K562 (cell line): ENCODE data around the gene OSBPL10. TPM values are rescaled to one million over a fixed set of nuclear protein-coding genes. Genes with fewer than 3 reads are reported as not detected.

Source experiments
- ATAC-seq: fragments of 200-7000 bp; cut with Tn5 transposase; 3 replicates; pipeline ENCODE4 v1.9.1; 2020; ENCODE audit warnings: moderate library complexity
- BruUV-seq: library from RNA; stranded (reverse); fragments of 400-500 nt; replicated peaks from 2 replicates; lab custom pipeline; 2021; lab: Mats Ljungman, UMichigan
- CTCF ChIA-PET: fragments of 300-600 bp; formaldehyde crosslinking; extraction: SDS; loops from one replicate; lab custom pipeline; 2021; ENCODE audit warnings: low intra/inter-chr PET ratio; lab: Yijun Ruan, JAX
- POLR2A ChIA-PET: fragments of 300-600, 350-650 bp; sonication (Branson Sonifier 250); formaldehyde crosslinking; extraction: SDS; loops from one replicate; lab custom pipeline; 2021; ENCODE audit warnings: antibody characterized with exemption, inconsistent platforms; lab: Yijun Ruan, JAX
- DNase-seq, 4 experiments: peaks; one replicate each; pipeline versions ENCODE4 v3.0.0 to v3.0.0-alpha.2; 2011 to 2018; ENCODE audit warnings: low spot score in 3 of 4, mixed read lengths in 3 of 4; ENCODE audit errors: extremely low read depth in 1 of 4
- FAIRE-seq: peaks from 2 replicates; lab custom pipeline; 2011; peaks lifted over from hg19 to GRCh38; lab: Jason Lieb, UNC
- H2AFZ ChIP-seq: 2 replicates; pipeline ENCODE4 v1.6.0; 2011; ENCODE audit warnings: low read depth, low read length, control low read depth, inconsistent platforms
- H3K27ac ChIP-seq: fragments of 200-600 bp; 3 replicates; pipeline ENCODE4 v1.8.0; 2011; ENCODE audit warnings: low read depth, mild to moderate bottlenecking, control low read depth, inconsistent platforms, low read length, moderate library complexity, mixed read lengths; ENCODE audit errors: extremely low read depth
- H3K27me3 ChIP-seq, 2 experiments: fragments of 300-600 bp in 1 of 2; 2 replicates in 1 of 2; 3 replicates in 1 of 2; pipeline versions ENCODE4 v1.6.0 to v1.8.0; 2011; ENCODE audit warnings: inconsistent platforms in 2 of 2, low read length in 2 of 2, mild to moderate bottlenecking in 1 of 2, mixed read lengths in 1 of 2, moderate library complexity in 1 of 2; ENCODE audit not compliant: control insufficient read depth in 2 of 2, insufficient read depth in 2 of 2
- H3K36me3 ChIP-seq: fragments of 300-600 bp; 3 replicates; pipeline ENCODE4 v1.8.0; 2011; ENCODE audit warnings: mild to moderate bottlenecking, low read length, inconsistent platforms; ENCODE audit not compliant: control insufficient read depth, insufficient read depth
- H3K4me1 ChIP-seq, 2 experiments: fragments of 200-600 bp in 1 of 2; replicated peaks in 1 of 2; 2 replicates in 1 of 2; 3 replicates in 1 of 2; pipeline versions ENCODE4 v1.5.1 to v1.8.0; 2011; ENCODE audit warnings: inconsistent platforms in 2 of 2, low read length in 2 of 2, mild to moderate bottlenecking in 1 of 2, mixed read lengths in 1 of 2, moderate library complexity in 1 of 2; ENCODE audit not compliant: control insufficient read depth in 2 of 2, insufficient read depth in 2 of 2
- H3K4me2 ChIP-seq: 2 replicates; pipeline ENCODE4 v1.6.1; 2011; ENCODE audit warnings: low read length, control low read depth, inconsistent platforms, mixed read lengths; ENCODE audit not compliant: insufficient read depth
- H3K4me3 ChIP-seq: fragments of 200-600 bp; sonication (generic), shearing (Covaris generic); 2 replicates; pipeline ENCODE4 v1.5.1; 2016; ENCODE audit warnings: control low read depth, inconsistent platforms
- H3K79me2 ChIP-seq: fragments of 200-600 bp; 3 replicates; pipeline ENCODE4 v1.8.0; 2011; ENCODE audit warnings: low read length, inconsistent platforms; ENCODE audit not compliant: control insufficient read depth, insufficient read depth
- H3K9ac ChIP-seq, 2 experiments: 2 replicates each; pipeline versions ENCODE4 v1.6.0 to v1.6.1; 2011; ENCODE audit warnings: low read depth in 2 of 2, low read length in 2 of 2, control low read depth in 1 of 2, inconsistent platforms in 1 of 2, mild to moderate bottlenecking in 1 of 2, mixed read lengths in 1 of 2; ENCODE audit not compliant: insufficient read depth in 1 of 2
- H3K9me1 ChIP-seq: one replicate; pipeline ENCODE4 v1.6.0; 2011; ENCODE audit warnings: inconsistent platforms, mild to moderate bottlenecking, low read length, moderate library complexity; ENCODE audit not compliant: control insufficient read depth, insufficient read depth
- H3K9me3 ChIP-seq: replicated peaks from 2 replicates; pipeline ENCODE4 v1.5.1; 2011; ENCODE audit warnings: low read depth, low read length, inconsistent platforms; ENCODE audit not compliant: control insufficient read depth, insufficient read depth
- H4K20me1 ChIP-seq: replicated peaks from 2 replicates; pipeline ENCODE4 v1.6.1; 2011; ENCODE audit warnings: low read length, inconsistent platforms, mixed read lengths; ENCODE audit not compliant: control insufficient read depth, insufficient read depth
- CREM ChIP-seq: IDR thresholded peaks from 2 replicates; pipeline ENCODE4 v1.6.1; 2014; ENCODE audit warnings: antibody characterized with exemption, low read depth
- DMBX1 ChIP-seq: fragments of 250-450 bp; sonication (Bioruptor Pico); IDR thresholded peaks from 2 replicates; pipeline ENCODE4 v1.8.0; 2022; ENCODE audit warnings: inconsistent platforms, mild to moderate bottlenecking, moderate library complexity, borderline replicate concordance
- ETV6 ChIP-seq, 3 experiments: fragments of 150-350 bp in 1 of 3; sonication (generic) in 1 of 3; formaldehyde crosslinking in 1 of 3; IDR thresholded peaks; 2 replicates each; pipeline versions ENCODE4 v1.6.1 to v1.8.0; 2014 to 2022; ENCODE audit warnings: borderline replicate concordance in 2 of 3, low read depth in 2 of 3, antibody characterized with exemption in 1 of 3, low read length in 1 of 3, mild to moderate bottlenecking in 1 of 3, missing genetic modification reagents in 1 of 3
- HNRNPH1 ChIP-seq: fragments of 200-400 bp; formaldehyde crosslinking; optimal IDR thresholded peaks from 2 replicates; pipeline ENCODE3; 2017; ENCODE audit warnings: low read depth, mild to moderate bottlenecking, low read length, moderate library complexity
- HNRNPK ChIP-seq: fragments of 200-400 bp; formaldehyde crosslinking; IDR thresholded peaks from one replicate; pipeline ENCODE4 v1.6.1; 2018; ENCODE audit warnings: mild to moderate bottlenecking, low read depth, low read length; ENCODE audit not compliant: poor library complexity, severe bottlenecking
- POLR2A ChIP-seq: fragments of 450-650 bp; conservative IDR thresholded peaks from 2 replicates; pipeline ENCODE4 v1.6.1; 2016
- POLR2H ChIP-seq: IDR thresholded peaks from 2 replicates; pipeline ENCODE4 v1.6.1; 2016; ENCODE audit warnings: missing genetic modification characterization, low read depth, mild to moderate bottlenecking, control low read depth, missing compliant biosample characterization, moderate library complexity
- SMARCE1 ChIP-seq: fragments of 450-650 bp; IDR thresholded peaks from 2 replicates; pipeline ENCODE4 v1.7.1; 2016; ENCODE audit warnings: mild to moderate bottlenecking
- ZNF217 ChIP-seq: sonication (generic); formaldehyde crosslinking; IDR thresholded peaks from 2 replicates; pipeline ENCODE4 v1.8.0; 2022; ENCODE audit warnings: mild to moderate bottlenecking, missing genetic modification reagents
- WGBS: fragments of 100-300 bp; shearing (Covaris generic); methylation state at CpG from one replicate; pipeline ENCODE4 v1.1.6; 2016; ENCODE audit warnings: low coverage, mixed read lengths; ENCODE audit not compliant: insufficient coverage; ENCODE audit errors: missing lambda C conversion rate; 5-methylcytosine and 5-hydroxymethylcytosine counted together
- in situ Hi-C: fragments of 300-500 bp; cut with MboI; formaldehyde crosslinking; loops from 4 replicates; pipeline ENCODE4 v1.15.0; 2018; ENCODE audit warnings: inconsistent platforms, mixed read lengths
- intact Hi-C: fragments of 100-400 bp; cut with micrococcal nuclease; formaldehyde crosslinking; loops from 2 replicates; pipeline ENCODE4 v1.14.2; 2022
- polyA plus RNA-seq, 8 experiments: library from polyadenylated mRNA; depleted of rRNA in 4 of 8; stranded (reverse) in 5 of 8; unstranded in 3 of 8; fragments of >200 nt; fragmentation: Nextera tagmentation in 2 of 8; fragmentation: Illumina TruSeq in 1 of 8; extraction: Ambion mirVana in 2 of 8; extraction: Trizol in 1 of 8; gene quantifications; 2 replicates each; pipeline versions ENCODE4 v1.2.1 to v1.2.3, GENCODE V29; 2011 to 2014; ENCODE audit warnings: inconsistent platforms in 1 of 8, missing spikeins in 1 of 8
- total RNA-seq, 7 experiments: library from RNA; depleted of rRNA in 6 of 7; stranded (reverse); fragments of >200 nt in 6 of 7; fragmentation: Illumina TruSeq in 2 of 7; extraction: Trizol in 2 of 7; gene quantifications; 2 replicates each; pipeline versions ENCODE4 v1.2.1 to v1.2.3, GENCODE V29; 2011 to 2021; ENCODE audit warnings: low replicate concordance in 1 of 7
- TF ChIP-seq, protein P1 (sequence below): fragments of 450-650 bp; IDR thresholded peaks from 2 replicates; pipeline ENCODE4 v1.6.1; 2018; ENCODE audit not compliant: partially characterized antibody
- TF ChIP-seq, protein P2 (sequence below): fragments of 200-800 bp; sonication (Bioruptor generic); IDR thresholded peaks from 2 replicates; pipeline ENCODE4 v1.6.1; 2017; ENCODE audit warnings: missing genetic modification characterization, missing compliant biosample characterization

Gene OSBPL10
- total and polyA plus RNA-seq, 9 of the 15 experiments (the other 6 are each of a cell fraction or from before 2014, with no cell fraction given) = 0.03 to 0.19 (median 0.14) TPM; not detected in 2

DNA sequence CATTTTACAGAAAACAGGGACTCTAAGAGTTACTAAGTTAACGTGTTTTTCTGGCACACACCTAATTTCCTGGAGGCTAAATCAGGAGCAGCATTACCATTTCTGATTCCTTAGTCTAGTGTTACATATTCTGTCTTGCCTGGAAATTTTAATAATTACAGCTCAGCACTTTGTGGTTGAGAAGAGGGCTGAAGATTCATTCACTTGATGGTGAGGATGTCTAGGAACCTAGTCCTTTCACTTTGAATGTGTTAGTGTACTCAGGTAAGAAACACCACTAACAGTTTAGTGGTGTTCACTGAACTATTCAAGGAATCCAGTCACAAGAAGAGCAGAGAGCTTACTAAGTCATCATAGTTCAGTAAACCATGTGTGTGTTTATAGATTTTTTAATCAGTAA is 345.5 kb downstream of the OSBPL10 start:
- no peak for ATAC-seq
- H3K4me2 ChIP-seq = no peak overlapping the region
- no peak overlapping the region for H3K27ac ChIP-seq
- intact Hi-C loops = no loop called here
- no peaks in the 10 kb centered on the region for H3K4me1 ChIP-seq
- no peak overlapping the region for H3K4me3 ChIP-seq
- H4K20me1 ChIP-seq = no peaks in the 10 kb centered on the region
- no peak overlapping the region for H3K9ac ChIP-seq
- in situ Hi-C loops = no loop called here
- TF ChIP-seq SMARCE1 (no peak), HNRNPK (no peak), POLR2A (no peak)
- TF ChIP-seq, all 486 proteins: peak for 0
- Histone ChIP-seq H3K9me3 (no peaks in the 10 kb centered on the region), H3K79me2 (no peaks in the 10 kb centered on the region), H3K27me3 (no peaks in the 10 kb centered on the region), H3K9me1 (no peaks in the 10 kb centered on the region), H3K36me3 (peaks cover 54% of the 10 kb centered on the region), H2AFZ (no peak overlapping the region)
- no peak for DNase-seq
- ChIA-PET CTCF (no interaction called here), POLR2A (interaction anchor here (1.3 kb wide), 1 partner anchor 11 kb away, joined by 5 read pairs; no protein-coding TSS in a partner anchor)
- no TSS peak for BruUV-seq
- 88% methylated on average over 1 of the region's 1 CpG for WGBS
- no peak for FAIRE-seq

DNA sequence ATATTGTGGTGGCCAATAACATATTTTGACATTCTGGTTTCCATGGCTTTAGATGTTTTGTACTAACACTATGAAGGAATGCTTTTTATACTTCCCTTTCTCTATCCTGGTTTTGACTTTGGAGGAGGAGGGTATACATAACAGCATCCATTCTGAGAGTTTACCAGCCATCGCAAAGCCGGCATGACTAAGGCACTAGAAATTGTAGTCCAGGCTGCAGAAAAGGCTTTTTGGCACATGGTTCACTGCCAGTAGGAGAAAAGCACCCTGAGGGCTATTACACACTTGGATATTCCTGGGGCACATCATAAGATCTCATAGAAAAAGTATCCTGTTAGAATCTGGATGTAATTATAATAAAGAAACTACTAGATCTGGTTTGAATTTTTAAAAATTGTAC is 346.6 kb downstream of the OSBPL10 start:
- ChIA-PET CTCF (no interaction called here), POLR2A (no interaction called here)
- no peaks in the 10 kb centered on the region for H3K4me1 ChIP-seq
- H3K4me2 ChIP-seq = no peak overlapping the region
- H3K9me1 ChIP-seq = no peaks in the 10 kb centered on the region
- H3K27ac ChIP-seq = no peak overlapping the region
- H4K20me1 ChIP-seq = no peaks in the 10 kb centered on the region
- ATAC-seq (no peak), FAIRE-seq (no peak), DNase-seq (no peak)
- H2AFZ ChIP-seq = no peak overlapping the region
- H3K9ac ChIP-seq = no peak overlapping the region
- H3K27me3 ChIP-seq = no peaks in the 10 kb centered on the region
- intact Hi-C loops (no loop called here), in situ Hi-C loops (no loop called here)
- H3K9me3 ChIP-seq = no peaks in the 10 kb centered on the region
- no TSS peak for BruUV-seq
- H3K4me3 ChIP-seq = no peak overlapping the region
- WGBS = 87% methylated on average over 2 of the region's 2 CpGs
- H3K79me2 ChIP-seq = no peaks in the 10 kb centered on the region
- peaks cover 65% of the 10 kb centered on the region for H3K36me3 ChIP-seq
- TF ChIP-seq POLR2H (tag) (no peak), DMBX1 (CRISPR knock-in tag) (no peak), HNRNPH1 (no peak), ETV6 (IDR thresholded peaks at IDR 0.05; ENCODE audit: borderline replicate concordance in 1 of 2, low read depth in 2 of 2, low read length in 1 of 2) (no peak), ETV6 (CRISPR knock-in tag; IDR thresholded peaks at IDR 0.05; ENCODE audit: borderline replicate concordance) (no peak), ZNF217 (CRISPR knock-in tag) (no peak), CREM (no peak)
- TF ChIP-seq, protein P1, sequence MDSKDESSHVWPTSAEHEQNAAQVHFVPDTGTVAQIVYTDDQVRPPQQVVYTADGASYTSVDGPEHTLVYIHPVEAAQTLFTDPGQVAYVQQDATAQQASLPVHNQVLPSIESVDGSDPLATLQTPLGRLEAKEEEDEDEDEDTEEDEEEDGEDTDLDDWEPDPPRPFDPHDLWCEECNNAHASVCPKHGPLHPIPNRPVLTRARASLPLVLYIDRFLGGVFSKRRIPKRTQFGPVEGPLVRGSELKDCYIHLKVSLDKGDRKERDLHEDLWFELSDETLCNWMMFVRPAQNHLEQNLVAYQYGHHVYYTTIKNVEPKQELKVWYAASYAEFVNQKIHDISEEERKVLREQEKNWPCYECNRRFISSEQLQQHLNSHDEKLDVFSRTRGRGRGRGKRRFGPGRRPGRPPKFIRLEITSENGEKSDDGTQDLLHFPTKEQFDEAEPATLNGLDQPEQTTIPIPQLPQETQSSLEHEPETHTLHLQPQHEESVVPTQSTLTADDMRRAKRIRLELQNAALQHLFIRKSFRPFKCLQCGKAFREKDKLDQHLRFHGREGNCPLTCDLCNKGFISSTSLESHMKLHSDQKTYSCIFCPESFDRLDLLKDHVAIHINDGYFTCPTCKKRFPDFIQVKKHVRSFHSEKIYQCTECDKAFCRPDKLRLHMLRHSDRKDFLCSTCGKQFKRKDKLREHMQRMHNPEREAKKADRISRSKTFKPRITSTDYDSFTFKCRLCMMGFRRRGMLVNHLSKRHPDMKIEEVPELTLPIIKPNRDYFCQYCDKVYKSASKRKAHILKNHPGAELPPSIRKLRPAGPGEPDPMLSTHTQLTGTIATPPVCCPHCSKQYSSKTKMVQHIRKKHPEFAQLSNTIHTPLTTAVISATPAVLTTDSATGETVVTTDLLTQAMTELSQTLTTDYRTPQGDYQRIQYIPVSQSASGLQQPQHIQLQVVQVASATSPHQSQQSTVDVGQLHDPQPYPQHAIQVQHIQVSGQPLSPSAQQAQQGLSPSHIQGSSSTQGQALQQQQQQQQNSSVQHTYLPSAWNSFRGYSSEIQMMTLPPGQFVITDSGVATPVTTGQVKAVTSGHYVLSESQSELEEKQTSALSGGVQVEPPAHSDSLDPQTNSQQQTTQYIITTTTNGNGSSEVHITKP = no peak
- TF ChIP-seq, protein P2, sequence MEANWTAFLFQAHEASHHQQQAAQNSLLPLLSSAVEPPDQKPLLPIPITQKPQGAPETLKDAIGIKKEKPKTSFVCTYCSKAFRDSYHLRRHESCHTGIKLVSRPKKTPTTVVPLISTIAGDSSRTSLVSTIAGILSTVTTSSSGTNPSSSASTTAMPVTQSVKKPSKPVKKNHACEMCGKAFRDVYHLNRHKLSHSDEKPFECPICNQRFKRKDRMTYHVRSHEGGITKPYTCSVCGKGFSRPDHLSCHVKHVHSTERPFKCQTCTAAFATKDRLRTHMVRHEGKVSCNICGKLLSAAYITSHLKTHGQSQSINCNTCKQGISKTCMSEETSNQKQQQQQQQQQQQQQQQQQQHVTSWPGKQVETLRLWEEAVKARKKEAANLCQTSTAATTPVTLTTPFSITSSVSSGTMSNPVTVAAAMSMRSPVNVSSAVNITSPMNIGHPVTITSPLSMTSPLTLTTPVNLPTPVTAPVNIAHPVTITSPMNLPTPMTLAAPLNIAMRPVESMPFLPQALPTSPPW (CRISPR knock-in tag) = no peak
